H7 (cell line): Measurements from ENCODE around the gene ZNF506. TPM values are rescaled to one million over a fixed set of nuclear protein-coding genes. Genes with fewer than 3 reads are reported as not detected.
A peak's percentile ranks its signal among the peaks of the same experiment; 100 is the strongest.
"Not testable (repeated sequence)": the region's sequence is repeated elsewhere in the genome, so short reads cannot be mapped to it uniquely, and the experiment has no call there.

ENCODE experiments used
- DNase-seq: peaks from one replicate; pipeline ENCODE4 v3.0.0; 2012
- H3K27me3 ChIP-seq: 2 replicates; pipeline ENCODE4 v1.6.0; 2011; ENCODE audit warnings: mild to moderate bottlenecking, low read length; ENCODE audit not compliant: control insufficient read depth, insufficient read depth
- H3K36me3 ChIP-seq: replicated peaks from 2 replicates; pipeline ENCODE4 v1.5.1; 2011; ENCODE audit warnings: low read length; ENCODE audit not compliant: control insufficient read depth, insufficient read depth
- H3K4me3 ChIP-seq: 2 replicates; pipeline ENCODE4 v1.5.1; 2011; ENCODE audit warnings: low read depth, mild to moderate bottlenecking, control low read depth, low read length, moderate library complexity; ENCODE audit not compliant: insufficient read depth
- total RNA-seq: library from RNA; depleted of rRNA; stranded (reverse); fragments of >200 nt; shearing (Covaris generic); gene quantifications from 2 replicates; pipeline ENCODE4 v1.2.3, GENCODE V29; 2014; rRNA removed

ZNF506 gene
- 0.04 and 0.07 TPM in 2 replicates for total RNA-seq

GRCh38 chr19:19821366-19821951 is at the start of gene ZNF506:
Gene ZNF506, minus strand, starts transcription at chr19:19821750. Its CDS starts 147 bp downstream, at chr19:19821603.
- peak within 1 kb of the TSS; percentile 58; the same call in 1 of the 2 replicates for H3K4me3 ChIP-seq
- DNase-seq = peak; percentile 93
- no peaks in the 10 kb centered on the region for H3K36me3 ChIP-seq
- H3K27me3 ChIP-seq = no peaks in the 10 kb centered on the region

GRCh38 chr19:19870086-19870485 is 48.5 kb upstream of the ZNF506 start:
- DNase-seq, H3K4me3 ChIP-seq, H3K36me3 ChIP-seq, H3K27me3 ChIP-seq: not testable (repeated sequence)

GRCh38 chr19:19866611-19867248 is 45.2 kb upstream of the ZNF506 start:
- no peaks in the 10 kb centered on the region for H3K27me3 ChIP-seq
- peak overlapping the region; percentile 56; the same call in 1 of the 2 replicates for H3K4me3 ChIP-seq
- H3K36me3 ChIP-seq = no peaks in the 10 kb centered on the region
- DNase-seq = peak; percentile 84

- no peaks in the 10 kb centered on the region for H3K36me3 ChIP-seq
- H3K27me3 ChIP-seq = no peaks in the 10 kb centered on the region
- DNase-seq = peak; percentile 90
Observed at GRCh38 chr19:19865750-19866610, 44.4 kb upstream of the ZNF506 start, which contains the start of gene ZNF253. Gene ZNF253, plus strand, starts transcription at chr19:19865882. Its CDS starts 115 bp downstream, at chr19:19865997.

GRCh38 chr19:19860756-19861390 is 39.3 kb upstream of the ZNF506 start:
- DNase-seq = peak; percentile 92
- Histone ChIP-seq H3K4me3 (peak overlapping the region; percentile 46; the same call in 1 of the 2 replicates), H3K36me3 (no peaks in the 10 kb centered on the region; the same call in 1 of the 2 replicates), H3K27me3 (no peaks in the 10 kb centered on the region)

More at GRCh38 chr19:19865750-19866610, 44.4 kb upstream of the ZNF506 start, which contains the start of gene ZNF253:
- H3K4me3 ChIP-seq = peak within 1 kb of the TSS; percentile 56; the same call in 1 of the 2 replicates

- H3K36me3 ChIP-seq = no peaks in the 10 kb centered on the region; the same call in 1 of the 2 replicates
- H3K4me3 ChIP-seq = no peak overlapping the region
- no peak for DNase-seq
- H3K27me3 ChIP-seq = no peaks in the 10 kb centered on the region
Observed at GRCh38 chr19:19858751-19859150, 37.2 kb upstream of the ZNF506 start.

GRCh38 chr19:19851740-19852139 is 30.2 kb upstream of the ZNF506 start:
- H3K36me3 ChIP-seq, H3K27me3 ChIP-seq, DNase-seq, H3K4me3 ChIP-seq: not testable (repeated sequence)

- no peak overlapping the region for H3K4me3 ChIP-seq
- no peaks in the 10 kb centered on the region for H3K36me3 ChIP-seq
- H3K27me3 ChIP-seq = no peaks in the 10 kb centered on the region
- no peak for DNase-seq
Observed at GRCh38 chr19:19849056-19849455, 27.5 kb upstream of the ZNF506 start.

- no peak overlapping the region for H3K4me3 ChIP-seq
- H3K27me3 ChIP-seq = no peaks in the 10 kb centered on the region
- no peak for DNase-seq
- no peaks in the 10 kb centered on the region for H3K36me3 ChIP-seq
Observed at GRCh38 chr19:19847781-19848180, 26.2 kb upstream of the ZNF506 start.

GRCh38 chr19:19835560-19836038 is 14.0 kb upstream of the ZNF506 start:
- no peaks in the 10 kb centered on the region for H3K27me3 ChIP-seq
- DNase-seq = no peak
- H3K36me3 ChIP-seq = no peaks in the 10 kb centered on the region
- no peak overlapping the region for H3K4me3 ChIP-seq

- no peaks in the 10 kb centered on the region for H3K36me3 ChIP-seq
- no peak overlapping the region for H3K4me3 ChIP-seq
- DNase-seq = no peak
- no peaks in the 10 kb centered on the region for H3K27me3 ChIP-seq
Observed at GRCh38 chr19:19826875-19827274, 5.3 kb upstream of the ZNF506 start.

- Histone ChIP-seq H3K27me3 (no peaks in the 10 kb centered on the region), H3K4me3 (no peak overlapping the region), H3K36me3 (no peaks in the 10 kb centered on the region)
- no peak for DNase-seq
Observed at GRCh38 chr19:19823916-19824315, 2.4 kb upstream of the ZNF506 start.

GRCh38 chr19:19821976-19822375 is 426 bp upstream of the ZNF506 start:
- not testable (repeated sequence) for H3K27me3 ChIP-seq, H3K36me3 ChIP-seq, DNase-seq
- peak overlapping the region; percentile 20; the same call in 1 of the 2 replicates for H3K4me3 ChIP-seq

GRCh38 chr19:19820774-19821320 is 703 bp downstream of the ZNF506 start:
- H3K27me3 ChIP-seq = no peaks in the 10 kb centered on the region
- peak overlapping the region; percentile 58; the same call in 1 of the 2 replicates for H3K4me3 ChIP-seq
- H3K36me3 ChIP-seq = no peaks in the 10 kb centered on the region
- no peak for DNase-seq
